Measurements from ENCODE around the gene CLOCK.

Gene CLOCK

GRCh38 chr4:55512077-55512476, 34.6 kb downstream of the CLOCK start:
- Histone ChIP-seq H3K27ac (ENCODE audit: low read depth, low read length) (no peak overlapping the region), H3K4me1 (ENCODE audit: control insufficient read depth, insufficient read depth, low read length) (no peaks in the 10 kb centered on the region), H3K9me3 (ENCODE audit: control insufficient read depth, insufficient read depth, low read length) (no peaks in the 10 kb centered on the region), H3K4me3 (ENCODE audit: low read depth, low read length) (no peak overlapping the region), H3K27me3 (ENCODE audit: control insufficient read depth, insufficient read depth, low read length) (no peaks in the 10 kb centered on the region), H3K9ac (ENCODE audit: low read depth, low read length) (no peak overlapping the region), H3K36me3 (ENCODE audit: control insufficient read depth, insufficient read depth, low read length) (no peaks in the 10 kb centered on the region; the same call in 1 of the 2 replicates)

- no peak overlapping the region for H3K4me3 ChIP-seq (ENCODE audit: low read depth, low read length)
- H3K9me3 ChIP-seq (ENCODE audit: control insufficient read depth, insufficient read depth, low read length) = no peaks in the 10 kb centered on the region
- H3K9ac ChIP-seq (ENCODE audit: low read depth, low read length) = no peak overlapping the region
- no peaks in the 10 kb centered on the region; the same call in 1 of the 2 replicates for H3K36me3 ChIP-seq (ENCODE audit: control insufficient read depth, insufficient read depth, low read length)
- no peaks in the 10 kb centered on the region for H3K27me3 ChIP-seq (ENCODE audit: control insufficient read depth, insufficient read depth, low read length)
- no peaks in the 10 kb centered on the region for H3K4me1 ChIP-seq (ENCODE audit: control insufficient read depth, insufficient read depth, low read length)
- H3K27ac ChIP-seq (ENCODE audit: low read depth, low read length) = no peak overlapping the region
Observed at GRCh38 chr4:55510685-55511084, 36.0 kb downstream of the CLOCK start.

- Histone ChIP-seq H3K9me3 (ENCODE audit: control insufficient read depth, insufficient read depth, low read length) (no peaks in the 10 kb centered on the region), H3K27ac (ENCODE audit: low read depth, low read length) (no peak overlapping the region), H3K4me3 (ENCODE audit: low read depth, low read length) (no peak overlapping the region), H3K27me3 (ENCODE audit: control insufficient read depth, insufficient read depth, low read length) (no peaks in the 10 kb centered on the region), H3K4me1 (ENCODE audit: control insufficient read depth, insufficient read depth, low read length) (no peaks in the 10 kb centered on the region), H3K9ac (ENCODE audit: low read depth, low read length) (no peak overlapping the region), H3K36me3 (ENCODE audit: control insufficient read depth, insufficient read depth, low read length) (no peaks in the 10 kb centered on the region; the same call in 1 of the 2 replicates)
Observed at GRCh38 chr4:55509266-55509665, 37.4 kb downstream of the CLOCK start.

- no peak overlapping the region for H3K4me3 ChIP-seq (ENCODE audit: low read depth, low read length)
- no peaks in the 10 kb centered on the region for H3K9me3 ChIP-seq (ENCODE audit: control insufficient read depth, insufficient read depth, low read length)
- no peaks in the 10 kb centered on the region; the same call in 1 of the 2 replicates for H3K36me3 ChIP-seq (ENCODE audit: control insufficient read depth, insufficient read depth, low read length)
- H3K9ac ChIP-seq (ENCODE audit: low read depth, low read length) = no peak overlapping the region
- H3K27ac ChIP-seq (ENCODE audit: low read depth, low read length) = no peak overlapping the region
- H3K4me1 ChIP-seq (ENCODE audit: control insufficient read depth, insufficient read depth, low read length) = no peaks in the 10 kb centered on the region
- no peaks in the 10 kb centered on the region for H3K27me3 ChIP-seq (ENCODE audit: control insufficient read depth, insufficient read depth, low read length)
Observed at GRCh38 chr4:55507612-55508011, 39.1 kb downstream of the CLOCK start.

GRCh38 chr4:55503169-55503568, 43.5 kb downstream of the CLOCK start:
- H3K4me3 ChIP-seq (ENCODE audit: low read depth, low read length) = no peak overlapping the region
- H3K9me3 ChIP-seq (ENCODE audit: control insufficient read depth, insufficient read depth, low read length) = no peaks in the 10 kb centered on the region
- H3K27me3 ChIP-seq (ENCODE audit: control insufficient read depth, insufficient read depth, low read length) = no peaks in the 10 kb centered on the region
- H3K27ac ChIP-seq (ENCODE audit: low read depth, low read length) = no peak overlapping the region
- H3K4me1 ChIP-seq (ENCODE audit: control insufficient read depth, insufficient read depth, low read length) = 0 out of 2 replicates have a peak, but pooled peaks cover 3% of the 10 kb centered on the region
- no peak overlapping the region for H3K9ac ChIP-seq (ENCODE audit: low read depth, low read length)
- H3K36me3 ChIP-seq (ENCODE audit: control insufficient read depth, insufficient read depth, low read length) = no peaks in the 10 kb centered on the region; the same call in 1 of the 2 replicates

GRCh38 chr4:55500072-55500471, 46.6 kb downstream of the CLOCK start:
- Histone ChIP-seq H3K9ac (ENCODE audit: low read depth, low read length) (no peak overlapping the region), H3K4me1 (ENCODE audit: control insufficient read depth, insufficient read depth, low read length) (0 out of 2 replicates have a peak, but pooled peaks cover 3% of the 10 kb centered on the region), H3K27me3 (ENCODE audit: control insufficient read depth, insufficient read depth, low read length) (no peaks in the 10 kb centered on the region), H3K36me3 (ENCODE audit: control insufficient read depth, insufficient read depth, low read length) (no peaks in the 10 kb centered on the region), H3K9me3 (ENCODE audit: control insufficient read depth, insufficient read depth, low read length) (no peaks in the 10 kb centered on the region), H3K27ac (ENCODE audit: low read depth, low read length) (no peak overlapping the region), H3K4me3 (ENCODE audit: low read depth, low read length) (no peak overlapping the region)

- Histone ChIP-seq H3K36me3 (ENCODE audit: control insufficient read depth, insufficient read depth, low read length) (no peaks in the 10 kb centered on the region), H3K27ac (ENCODE audit: low read depth, low read length) (no peak overlapping the region)
Observed at GRCh38 chr4:55499495-55499894, 47.2 kb downstream of the CLOCK start.

GRCh38 chr4:55498051-55498450, 48.7 kb downstream of the CLOCK start:
- Histone ChIP-seq H3K9ac (ENCODE audit: low read depth, low read length) (no peak overlapping the region), H3K4me1 (ENCODE audit: control insufficient read depth, insufficient read depth, low read length) (0 out of 2 replicates have a peak, but pooled peaks cover 3% of the 10 kb centered on the region), H3K4me3 (ENCODE audit: low read depth, low read length) (no peak overlapping the region), H3K36me3 (ENCODE audit: control insufficient read depth, insufficient read depth, low read length) (no peaks in the 10 kb centered on the region), H3K27me3 (ENCODE audit: control insufficient read depth, insufficient read depth, low read length) (no peaks in the 10 kb centered on the region), H3K27ac (ENCODE audit: low read depth, low read length) (no peak overlapping the region), H3K9me3 (ENCODE audit: control insufficient read depth, insufficient read depth, low read length) (peaks cover 3% of the 10 kb centered on the region; the same call in 1 of the 2 replicates)

More at GRCh38 chr4:55499495-55499894, 47.2 kb downstream of the CLOCK start:
- H3K27me3 ChIP-seq (ENCODE audit: control insufficient read depth, insufficient read depth, low read length) = no peaks in the 10 kb centered on the region
- H3K9me3 ChIP-seq (ENCODE audit: control insufficient read depth, insufficient read depth, low read length) = peaks cover 3% of the 10 kb centered on the region; the same call in 1 of the 2 replicates
- no peak overlapping the region for H3K4me3 ChIP-seq (ENCODE audit: low read depth, low read length)
- no peak overlapping the region for H3K9ac ChIP-seq (ENCODE audit: low read depth, low read length)
- H3K4me1 ChIP-seq (ENCODE audit: control insufficient read depth, insufficient read depth, low read length) = 0 out of 2 replicates have a peak, but pooled peaks cover 3% of the 10 kb centered on the region

GRCh38 chr4:55491486-55491885, 55.2 kb downstream of the CLOCK start:
- Histone ChIP-seq H3K9me3 (ENCODE audit: control insufficient read depth, insufficient read depth, low read length) (peaks cover 3% of the 10 kb centered on the region; the same call in 1 of the 2 replicates), H3K9ac (ENCODE audit: low read depth, low read length) (no peak overlapping the region), H3K4me1 (ENCODE audit: control insufficient read depth, insufficient read depth, low read length) (no peaks in the 10 kb centered on the region), H3K4me3 (ENCODE audit: low read depth, low read length) (no peak overlapping the region), H3K36me3 (ENCODE audit: control insufficient read depth, insufficient read depth, low read length) (peaks cover 27% of the 10 kb centered on the region), H3K27ac (ENCODE audit: low read depth, low read length) (no peak overlapping the region), H3K27me3 (ENCODE audit: control insufficient read depth, insufficient read depth, low read length) (no peaks in the 10 kb centered on the region)

- Histone ChIP-seq H3K27me3 (ENCODE audit: control insufficient read depth, insufficient read depth, low read length) (no peaks in the 10 kb centered on the region), H3K27ac (ENCODE audit: low read depth, low read length) (no peak overlapping the region), H3K9ac (ENCODE audit: low read depth, low read length) (no peak overlapping the region), H3K36me3 (ENCODE audit: control insufficient read depth, insufficient read depth, low read length) (peaks cover 29% of the 10 kb centered on the region), H3K4me1 (ENCODE audit: control insufficient read depth, insufficient read depth, low read length) (peaks cover 2% of the 10 kb centered on the region), H3K9me3 (ENCODE audit: control insufficient read depth, insufficient read depth, low read length) (no peaks in the 10 kb centered on the region), H3K4me3 (ENCODE audit: low read depth, low read length) (no peak overlapping the region)
Observed at GRCh38 chr4:55488716-55489115, 58.0 kb downstream of the CLOCK start.

GRCh38 chr4:55485821-55486220, 60.9 kb downstream of the CLOCK start:
- Histone ChIP-seq H3K9me3 (ENCODE audit: control insufficient read depth, insufficient read depth, low read length) (no peaks in the 10 kb centered on the region), H3K9ac (ENCODE audit: low read depth, low read length) (no peak overlapping the region), H3K36me3 (ENCODE audit: control insufficient read depth, insufficient read depth, low read length) (peaks cover 42% of the 10 kb centered on the region), H3K4me3 (ENCODE audit: low read depth, low read length) (no peak overlapping the region), H3K27me3 (ENCODE audit: control insufficient read depth, insufficient read depth, low read length) (no peaks in the 10 kb centered on the region), H3K4me1 (ENCODE audit: control insufficient read depth, insufficient read depth, low read length) (peaks cover 11% of the 10 kb centered on the region), H3K27ac (ENCODE audit: low read depth, low read length) (no peak overlapping the region)

Measured in HUES48 (cell line).